Measurements from ENCODE around the gene PLEKHA7. TPM values are rescaled to one million over a fixed set of nuclear protein-coding genes. Genes with fewer than 3 reads are reported as not detected.

The PLEKHA7 gene
- total RNA-seq, 6 donors from 2014 or later: 27.5 to 87.0 (median 48.6) TPM

DNA sequence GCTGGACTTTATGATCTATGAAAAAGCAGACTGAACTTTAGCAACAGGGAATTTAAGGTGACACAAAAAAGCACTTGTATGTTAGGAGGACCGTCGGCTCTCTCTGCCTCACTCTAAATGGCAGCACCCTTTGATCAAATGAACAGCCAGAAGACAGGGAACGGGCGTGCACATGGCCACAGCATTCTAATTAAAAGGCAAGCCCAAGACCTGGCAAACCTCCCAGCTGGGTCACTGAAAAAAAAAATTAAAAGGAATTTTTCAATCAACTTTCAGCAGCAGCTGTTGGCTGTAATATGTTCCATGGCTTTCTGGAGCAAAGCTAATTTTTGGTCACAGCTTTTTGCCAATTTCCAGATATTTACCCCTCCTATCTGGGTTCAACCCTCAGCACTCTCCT, 159.2 kb downstream of the PLEKHA7 start:
- no peaks in the 10 kb centered on the region for H3K27me3 ChIP-seq
- TF ChIP-seq POLR2A (IDR thresholded peaks at IDR 0.05) (no peak), EP300 (IDR thresholded peaks at IDR 0.05) (no peak)
- WGBS, 2 donors: 87 to 88% methylated on average over 4 of the region's 4 CpGs
- no peaks in the 10 kb centered on the region for H3K36me3 ChIP-seq
- ATAC-seq (ENCODE audit: low FRiP score in 2 of 2) (no peak), DNase-seq (no peak)
- no peak overlapping the region for H3K4me3 ChIP-seq
- H3K9me3 ChIP-seq: no peaks in the 10 kb centered on the region
- no peaks in the 10 kb centered on the region for H3K4me1 ChIP-seq
- H3K27ac ChIP-seq: no peak overlapping the region

DNA sequence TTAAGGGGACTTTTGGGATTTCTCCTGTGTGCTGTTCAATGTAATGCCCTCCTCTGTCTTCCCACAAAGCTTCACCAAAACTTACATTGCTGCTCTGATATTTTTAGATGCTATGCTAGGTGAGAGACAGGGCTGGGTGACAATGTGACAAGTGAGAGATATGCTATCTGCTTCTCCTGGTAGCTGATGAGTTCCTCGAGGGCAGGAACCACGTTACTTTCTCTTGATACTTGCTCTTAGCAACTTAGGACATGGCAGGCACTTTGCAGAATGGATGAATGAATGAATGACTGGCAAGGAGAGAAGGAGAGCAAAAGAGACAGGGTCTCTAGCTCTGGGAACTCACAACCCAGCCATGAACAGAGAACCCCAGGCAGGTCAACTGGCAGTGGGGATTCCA, 160.4 kb downstream of the PLEKHA7 start:
- Histone ChIP-seq H3K4me1 (no peaks in the 10 kb centered on the region), H3K27me3 (no peaks in the 10 kb centered on the region), H3K4me3 (no peak overlapping the region), H3K9me3 (no peaks in the 10 kb centered on the region), H3K27ac (no peak overlapping the region), H3K36me3 (peaks cover 0 to under 1% (median 0%) of the 10 kb centered on the region in 4 donors)
- no peak for DNase-seq
- ATAC-seq (ENCODE audit: low FRiP score in 2 of 2): no peak
- TF ChIP-seq POLR2AphosphoS5 (IDR thresholded peaks at IDR 0.05) (no peak), EP300 (IDR thresholded peaks at IDR 0.05) (no peak), POLR2A (IDR thresholded peaks at IDR 0.05) (no peak)
- TF ChIP-seq, protein P1, sequence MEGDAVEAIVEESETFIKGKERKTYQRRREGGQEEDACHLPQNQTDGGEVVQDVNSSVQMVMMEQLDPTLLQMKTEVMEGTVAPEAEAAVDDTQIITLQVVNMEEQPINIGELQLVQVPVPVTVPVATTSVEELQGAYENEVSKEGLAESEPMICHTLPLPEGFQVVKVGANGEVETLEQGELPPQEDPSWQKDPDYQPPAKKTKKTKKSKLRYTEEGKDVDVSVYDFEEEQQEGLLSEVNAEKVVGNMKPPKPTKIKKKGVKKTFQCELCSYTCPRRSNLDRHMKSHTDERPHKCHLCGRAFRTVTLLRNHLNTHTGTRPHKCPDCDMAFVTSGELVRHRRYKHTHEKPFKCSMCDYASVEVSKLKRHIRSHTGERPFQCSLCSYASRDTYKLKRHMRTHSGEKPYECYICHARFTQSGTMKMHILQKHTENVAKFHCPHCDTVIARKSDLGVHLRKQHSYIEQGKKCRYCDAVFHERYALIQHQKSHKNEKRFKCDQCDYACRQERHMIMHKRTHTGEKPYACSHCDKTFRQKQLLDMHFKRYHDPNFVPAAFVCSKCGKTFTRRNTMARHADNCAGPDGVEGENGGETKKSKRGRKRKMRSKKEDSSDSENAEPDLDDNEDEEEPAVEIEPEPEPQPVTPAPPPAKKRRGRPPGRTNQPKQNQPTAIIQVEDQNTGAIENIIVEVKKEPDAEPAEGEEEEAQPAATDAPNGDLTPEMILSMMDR (IDR thresholded peaks at IDR 0.05): no peak
- WGBS, 2 donors: 65 to 72% methylated on average over 2 of the region's 2 CpGs

DNA sequence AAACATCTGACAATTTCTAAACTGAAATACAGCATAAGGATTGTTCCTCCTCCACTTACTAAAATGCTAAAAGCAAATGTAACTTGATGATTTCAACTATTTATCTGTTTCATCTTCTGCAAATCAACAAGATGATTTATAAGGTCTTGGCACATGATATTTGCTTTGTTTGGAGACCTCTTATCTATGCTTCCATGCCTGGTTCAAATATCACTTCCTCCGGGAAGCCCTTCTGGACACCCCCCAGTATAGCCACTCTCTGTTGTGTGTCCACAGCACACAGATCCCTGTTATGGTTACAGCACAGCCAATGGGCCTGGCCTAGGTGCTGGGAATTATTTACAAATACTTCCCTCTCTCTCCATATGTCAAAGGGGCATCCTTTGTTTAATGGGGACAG, 160.9 kb downstream of the PLEKHA7 start:
- DNase-seq: no peak
- Histone ChIP-seq H3K27ac (no peak overlapping the region), H3K36me3 (peaks cover 0 to 3% (median 0%) of the 10 kb centered on the region in 4 donors), H3K27me3 (no peaks in the 10 kb centered on the region), H3K9me3 (no peaks in the 10 kb centered on the region), H3K4me1 (no peaks in the 10 kb centered on the region), H3K4me3 (no peak overlapping the region)
- ATAC-seq (ENCODE audit: low FRiP score in 2 of 2): no peak
- WGBS, 2 donors: 65 to 100% methylated on average over 1 of the region's 1 CpG
- TF ChIP-seq POLR2A (IDR thresholded peaks at IDR 0.05) (no peak), POLR2AphosphoS5 (IDR thresholded peaks at IDR 0.05) (no peak), EP300 (IDR thresholded peaks at IDR 0.05) (no peak)
- TF ChIP-seq, protein P1 (IDR thresholded peaks at IDR 0.05): no peak

DNA sequence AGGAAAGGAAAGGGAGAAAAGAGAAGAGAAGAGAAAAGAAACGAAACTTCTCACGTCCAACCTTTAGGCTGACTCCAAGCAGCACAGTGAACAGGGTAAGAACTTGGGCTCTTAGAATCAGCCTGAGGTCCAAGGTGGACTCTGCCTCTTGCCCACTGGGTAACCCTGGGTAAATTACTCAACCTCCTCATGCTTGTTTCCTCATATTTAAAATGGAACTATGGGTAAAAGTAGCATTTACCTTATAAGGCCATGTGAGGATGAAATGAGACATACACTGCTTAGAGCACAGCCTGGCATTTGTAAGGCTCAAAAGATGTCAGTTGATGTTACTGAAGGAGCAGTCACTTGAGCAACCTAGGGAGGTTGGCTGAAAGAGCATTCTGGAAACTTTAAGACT, 167.9 kb downstream of the PLEKHA7 start:
- Histone ChIP-seq H3K9me3 (no peaks in the 10 kb centered on the region), H3K4me3 (no peak overlapping the region), H3K4me1 (no peaks in the 10 kb centered on the region), H3K36me3 (peaks cover 0 to 3% (median 0%) of the 10 kb centered on the region in 4 donors), H3K27ac (no peak overlapping the region), H3K27me3 (no peaks in the 10 kb centered on the region)
- no peak for DNase-seq
- TF ChIP-seq, protein P1 (IDR thresholded peaks at IDR 0.05): no peak
- TF ChIP-seq POLR2AphosphoS5 (IDR thresholded peaks at IDR 0.05) (no peak), POLR2A (IDR thresholded peaks at IDR 0.05) (no peak), EP300 (IDR thresholded peaks at IDR 0.05) (no peak)
- ATAC-seq (ENCODE audit: low FRiP score in 2 of 2): no peak
- 92% methylated on average over 2 of the region's 2 CpGs for WGBS, 2 donors

DNA sequence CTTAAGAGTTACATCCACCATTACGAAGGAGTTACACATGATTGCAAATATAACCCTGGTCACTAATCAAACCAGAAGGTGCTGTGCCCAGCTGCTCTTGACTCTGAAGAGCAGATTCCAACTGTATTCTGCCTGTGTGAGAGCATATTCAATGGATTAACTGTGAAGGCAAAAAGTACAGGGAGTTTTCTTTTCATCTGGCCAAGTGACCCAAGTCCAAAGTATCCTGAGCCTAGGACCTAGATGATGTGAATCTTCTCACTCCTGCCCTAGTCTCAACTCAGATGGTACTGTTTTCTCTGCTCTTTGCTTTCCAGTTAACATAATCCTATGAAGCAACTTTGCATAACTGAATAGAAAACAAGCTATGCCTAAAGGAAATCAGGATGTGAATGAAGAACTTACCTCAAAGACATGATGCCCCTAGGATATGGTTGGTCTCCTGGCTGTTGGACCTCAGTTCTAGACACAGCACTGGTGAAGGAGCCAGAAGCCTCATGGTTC, 169.9 kb downstream of the PLEKHA7 start:
- 90 to 94% methylated on average over 1 of the region's 1 CpG for WGBS, 2 donors
- Histone ChIP-seq H3K4me1 (no peaks in the 10 kb centered on the region), H3K36me3 (peaks cover 0 to 11% (median 2%) of the 10 kb centered on the region in 4 donors), H3K27ac (no peak overlapping the region), H3K9me3 (no peaks in the 10 kb centered on the region), H3K27me3 (no peaks in the 10 kb centered on the region), H3K4me3 (no peak overlapping the region)
- TF ChIP-seq, protein P1 (IDR thresholded peaks at IDR 0.05): no peak
- no peak for TF ChIP-seq POLR2AphosphoS5 (IDR thresholded peaks at IDR 0.05)
- no peak for TF ChIP-seq POLR2A (IDR thresholded peaks at IDR 0.05)
- TF ChIP-seq EP300 (IDR thresholded peaks at IDR 0.05): no peak
- ATAC-seq (ENCODE audit: low FRiP score in 2 of 2) (no peak), DNase-seq (no peak)

Measured in upper lobe of left lung (tissue), 6 donors.